ENCODE results near the gene C2orf15.

GRCh38 chr2:99111945-99112344 is 29.6 kb upstream of the C2orf15 start:
- TF ChIP-seq CTCF (IDR thresholded peaks at IDR 0.05) (no peak), POLR2A (IDR thresholded peaks at IDR 0.05) (no peak)
